ENCODE data around the gene R3HCC1L. TPM values are rescaled to one million over a fixed set of nuclear protein-coding genes. Genes with fewer than 3 reads are reported as not detected.
"Not testable (repeated sequence)": the region's sequence is repeated elsewhere in the genome, so short reads cannot be mapped to it uniquely, and the experiment has no call there.

Gene R3HCC1L
- total and polyA plus RNA-seq, 10 of the 15 experiments (the other 5 are each of a cell fraction or from before 2014, with no cell fraction given), result 11.3 to 20.3 (median 15.3) TPM

GRCh38 chr10:98173260-98173659 lies 38.8 kb downstream of the R3HCC1L start (continued):
- TF ChIP-seq, protein P1, sequence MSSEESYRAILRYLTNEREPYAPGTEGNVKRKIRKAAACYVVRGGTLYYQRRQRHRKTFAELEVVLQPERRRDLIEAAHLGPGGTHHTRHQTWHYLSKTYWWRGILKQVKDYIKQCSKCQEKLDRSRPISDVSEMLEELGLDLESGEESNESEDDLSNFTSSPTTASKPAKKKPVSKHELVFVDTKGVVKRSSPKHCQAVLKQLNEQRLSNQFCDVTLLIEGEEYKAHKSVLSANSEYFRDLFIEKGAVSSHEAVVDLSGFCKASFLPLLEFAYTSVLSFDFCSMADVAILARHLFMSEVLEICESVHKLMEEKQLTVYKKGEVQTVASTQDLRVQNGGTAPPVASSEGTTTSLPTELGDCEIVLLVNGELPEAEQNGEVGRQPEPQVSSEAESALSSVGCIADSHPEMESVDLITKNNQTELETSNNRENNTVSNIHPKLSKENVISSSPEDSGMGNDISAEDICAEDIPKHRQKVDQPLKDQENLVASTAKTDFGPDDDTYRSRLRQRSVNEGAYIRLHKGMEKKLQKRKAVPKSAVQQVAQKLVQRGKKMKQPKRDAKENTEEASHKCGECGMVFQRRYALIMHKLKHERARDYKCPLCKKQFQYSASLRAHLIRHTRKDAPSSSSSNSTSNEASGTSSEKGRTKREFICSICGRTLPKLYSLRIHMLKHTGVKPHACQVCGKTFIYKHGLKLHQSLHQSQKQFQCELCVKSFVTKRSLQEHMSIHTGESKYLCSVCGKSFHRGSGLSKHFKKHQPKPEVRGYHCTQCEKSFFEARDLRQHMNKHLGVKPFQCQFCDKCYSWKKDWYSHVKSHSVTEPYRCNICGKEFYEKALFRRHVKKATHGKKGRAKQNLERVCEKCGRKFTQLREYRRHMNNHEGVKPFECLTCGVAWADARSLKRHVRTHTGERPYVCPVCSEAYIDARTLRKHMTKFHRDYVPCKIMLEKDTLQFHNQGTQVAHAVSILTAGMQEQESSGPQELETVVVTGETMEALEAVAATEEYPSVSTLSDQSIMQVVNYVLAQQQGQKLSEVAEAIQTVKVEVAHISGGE (CRISPR knock-in tag; IDR thresholded peaks at IDR 0.05), result no peak

GRCh38 chr10:98182351-98182915 lies 48.0 kb downstream of the R3HCC1L start:
- H3K27me3 ChIP-seq (replicated peaks in 1 of 2; ENCODE audit: control insufficient read depth in 2 of 2, insufficient read depth in 2 of 2, low read length in 1 of 2); FAIRE-seq; H3K9ac ChIP-seq (ENCODE audit: control insufficient read depth, insufficient read depth, low read length); H3K4me1 ChIP-seq (ENCODE audit: control insufficient read depth, insufficient read depth, low read length); POLR2A ChIA-PET; H3K9me3 ChIP-seq (replicated peaks; ENCODE audit: control insufficient read depth, insufficient read depth, low read length); RAD21 ChIA-PET (ENCODE audit: unreplicated experiment); DNase-seq (ENCODE audit: low read depth, low spot score); H2AFZ ChIP-seq (ENCODE audit: control insufficient read depth, low read depth, low read length); H3K27ac ChIP-seq (ENCODE audit: control insufficient read depth, insufficient read depth); H3K79me2 ChIP-seq (ENCODE audit: control insufficient read depth, insufficient read depth, low read length); in situ Hi-C loops (cut with MboI); H3K4me3 ChIP-seq; H4K20me1 ChIP-seq (ENCODE audit: control insufficient read depth, insufficient read depth); ATAC-seq; H3K4me2 ChIP-seq (ENCODE audit: control insufficient read depth, insufficient read depth); intact Hi-C loops (cut with micrococcal nuclease; ENCODE audit: unreplicated experiment); BruUV-seq (replicated peaks): not testable (repeated sequence)
- over 99% methylated on average over 13 of the region's 14 CpGs for WGBS (ENCODE audit: insufficient coverage, insufficient replicate concordance, low lambda C conversion rate, missing lambda C conversion rate)
- ChIA-PET SMC1A (ENCODE audit: uncharacterized antibody, unreplicated experiment) (interaction anchor here (1.2 kb wide), 1 partner anchor 13 kb away, joined by 3 read pairs; no protein-coding TSS in a partner anchor), CTCF (interaction anchor here (1.6 kb wide), 1 partner anchor 12 kb away, joined by 9 read pairs; no protein-coding TSS in a partner anchor)
- peaks cover 5 to 16% of the 10 kb centered on the region in 2 experiments; a peak in 3 of 4 replicates for H3K36me3 ChIP-seq (ENCODE audit: control insufficient read depth in 2 of 2, insufficient read depth in 2 of 2, low read length in 1 of 2)
